ENCODE results near the gene GSKIP. TPM values are rescaled to one million over a fixed set of nuclear protein-coding genes. Genes with fewer than 3 reads are reported as not detected.

Gene GSKIP
- total RNA-seq, 1 donor from 2014 or later, result 16.4 TPM

DNA sequence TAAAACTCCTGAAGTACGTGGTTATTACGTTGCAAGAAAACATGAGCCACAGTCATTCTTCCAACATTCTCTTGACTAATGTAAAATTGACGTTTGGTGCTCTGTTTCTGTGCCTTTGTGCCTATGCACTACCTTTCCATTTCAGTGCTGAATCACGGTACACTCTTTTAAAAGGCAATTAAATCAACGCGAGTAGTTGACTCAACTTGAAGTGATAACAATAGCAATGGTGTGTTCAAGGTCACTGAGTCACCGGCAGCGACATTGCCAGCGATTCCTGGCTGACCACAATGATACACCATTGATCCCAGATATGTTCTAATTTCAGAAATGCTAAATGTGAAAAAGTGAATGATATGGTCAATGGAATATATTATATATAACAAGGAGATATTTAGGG lies 46.4 kb downstream of the GSKIP start:
- DNase-seq (ENCODE audit: low spot score) (no peak), ATAC-seq (no peak)
- intact Hi-C loops (cut with DNase I), result loop anchor here (2.0 kb wide), 1 partner anchor 31 kb away; no protein-coding TSS in a partner anchor

GRCh38 chr14:96410119-96410518 lies 46.8 kb downstream of the GSKIP start:
- DNase-seq (ENCODE audit: low spot score) (no peak), ATAC-seq (no peak)
- intact Hi-C loops (cut with DNase I), result no loop called here

- no peak for ATAC-seq
- intact Hi-C loops (cut with DNase I), result no loop called here
- no peak for DNase-seq (ENCODE audit: low spot score)
These were observed 50.2 kb downstream of the GSKIP start for GRCh38 chr14:96413526-96413925.

GRCh38 chr14:96415559-96415958 lies 52.2 kb downstream of the GSKIP start:
- DNase-seq (ENCODE audit: low spot score) (no peak), ATAC-seq (no peak)
- intact Hi-C loops (cut with DNase I), result no loop called here

DNA sequence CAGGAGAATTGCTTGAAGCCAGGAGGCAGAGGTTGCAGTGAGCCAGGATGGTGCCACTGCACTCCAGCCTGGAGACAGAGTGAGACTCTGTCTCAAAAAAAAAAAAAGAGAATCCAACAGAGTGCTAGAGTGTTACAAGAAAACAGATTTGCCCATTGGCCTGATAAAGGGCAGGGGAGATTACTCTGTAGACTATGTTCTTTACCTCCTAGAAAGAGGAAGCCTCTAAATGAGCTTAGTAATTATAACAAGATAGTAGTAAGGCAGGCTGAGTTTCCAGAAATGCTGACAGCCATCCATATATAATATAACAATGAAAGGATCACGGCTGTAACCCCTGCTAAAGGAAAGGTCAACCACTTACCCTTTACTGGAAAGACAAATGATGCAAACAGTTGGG lies 53.0 kb downstream of the GSKIP start:
- DNase-seq (ENCODE audit: low spot score) (no peak), ATAC-seq (no peak)
- intact Hi-C loops (cut with DNase I), result no loop called here

DNA sequence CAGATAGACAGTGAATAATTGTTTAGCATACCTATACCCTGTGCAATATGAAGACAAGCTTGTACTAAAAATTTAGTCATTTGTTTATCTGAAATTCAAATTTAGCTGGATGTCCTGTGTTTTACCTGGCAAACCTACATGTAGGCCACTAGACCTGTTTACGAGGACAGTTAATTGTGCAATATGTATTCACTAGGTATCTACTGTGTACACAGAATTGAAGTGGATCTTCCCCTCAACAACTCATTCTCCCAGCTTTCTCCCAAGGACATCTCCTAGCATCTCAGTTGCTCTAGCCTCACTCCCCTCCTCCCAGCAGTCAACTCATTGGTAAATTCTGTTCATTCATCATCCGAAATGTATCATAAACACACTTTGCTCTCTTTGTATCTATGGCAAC lies 53.9 kb downstream of the GSKIP start:
- ATAC-seq, result no peak
- intact Hi-C loops (cut with DNase I), result no loop called here

GRCh38 chr14:96418075-96418474 lies 54.7 kb downstream of the GSKIP start:
- ATAC-seq, result no peak
- intact Hi-C loops (cut with DNase I), result no loop called here
- no peak for DNase-seq (ENCODE audit: low spot score)

More for the DNA sequence above, 53.9 kb downstream of the GSKIP start:
- no peak for DNase-seq (ENCODE audit: low spot score)

DNA sequence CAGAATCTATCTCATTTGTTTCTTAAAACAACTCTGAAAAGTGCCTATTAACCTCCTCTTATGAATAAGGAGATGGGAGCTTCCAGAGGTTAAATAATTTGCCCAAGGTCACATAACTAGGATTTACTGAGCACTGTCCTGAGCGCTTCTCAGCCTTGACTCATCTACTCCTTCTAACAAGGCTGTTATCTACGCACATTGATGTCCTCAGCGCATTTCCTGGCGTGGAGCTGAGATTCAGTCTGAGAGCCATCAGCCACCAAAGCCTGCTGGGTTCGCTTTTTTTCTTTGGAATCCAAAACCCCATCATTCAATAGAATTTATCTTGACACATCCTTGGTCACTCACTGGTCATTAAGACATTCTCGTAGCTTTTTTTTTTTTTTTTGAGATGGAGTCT lies 57.9 kb downstream of the GSKIP start:
- intact Hi-C loops (cut with DNase I), result loop anchor here (5.0 kb wide), 1 partner anchor 124 kb away; no protein-coding TSS in a partner anchor
- ATAC-seq (no peak), DNase-seq (ENCODE audit: low spot score) (no peak)

GRCh38 chr14:96422992-96423391 lies 59.7 kb downstream of the GSKIP start:
- intact Hi-C loops (cut with DNase I), result loop anchor here (5.0 kb wide), 1 partner anchor 126 kb away; no protein-coding TSS in a partner anchor
- ATAC-seq (no peak), DNase-seq (ENCODE audit: low spot score) (no peak)

GRCh38 chr14:96423446-96424108 lies 60.3 kb downstream of the GSKIP start:
- intact Hi-C loops (cut with DNase I), result loop anchor here (5.0 kb wide), 1 partner anchor 126 kb away; no protein-coding TSS in a partner anchor
- no peak for DNase-seq (ENCODE audit: low spot score)
- peak; percentile 38 for ATAC-seq

GRCh38 chr14:96424109-96424989 lies 61.0 kb downstream of the GSKIP start:
- no peak for DNase-seq (ENCODE audit: low spot score)
- peak; percentile 86 for ATAC-seq
- intact Hi-C loops (cut with DNase I), result loop anchor here (5.0 kb wide), 1 partner anchor 127 kb away; no protein-coding TSS in a partner anchor

- no peak for DNase-seq (ENCODE audit: low spot score)
- intact Hi-C loops (cut with DNase I), result no loop called here
- no peak for ATAC-seq
These were observed 70.7 kb downstream of the GSKIP start for GRCh38 chr14:96434040-96434439.

Other genes with a start within 250 kb of the GSKIP start
- 50.4 TPM for gene BDKRB2, start 158.7 kb upstream of the GSKIP start, total RNA-seq
- 3.6 TPM for gene BDKRB1, start 107.3 kb upstream of the GSKIP start, total RNA-seq
- gene ATG2B, start 185 bp upstream of the GSKIP start, total RNA-seq, result 39.3 TPM
- 1.4 TPM for gene AK7, start 28.6 kb downstream of the GSKIP start, total RNA-seq
- 188 TPM for gene PAPOLA, start 138.9 kb downstream of the GSKIP start, total RNA-seq